ENCODE measurements around the gene TANGO6. TPM values are rescaled to one million over a fixed set of nuclear protein-coding genes. Genes with fewer than 3 reads are reported as not detected.
"Not testable (repeated sequence)": the region's sequence is repeated elsewhere in the genome, so short reads cannot be mapped to it uniquely, and the experiment has no call there.

Gene TANGO6
- total RNA-seq (2014; rRNA removed; shearing (Covaris generic)), result 11.3 and 11.5 TPM in 2 replicates

GRCh38 chr16:68843482-68844210, at the start of gene TANGO6:
TSS of gene TANGO6 (plus strand) at chr16:68843531. CDS start at chr16:68843618, 87 bp downstream.
- peak; percentile 74 for DNase-seq (ENCODE audit: low read depth)

DNA sequence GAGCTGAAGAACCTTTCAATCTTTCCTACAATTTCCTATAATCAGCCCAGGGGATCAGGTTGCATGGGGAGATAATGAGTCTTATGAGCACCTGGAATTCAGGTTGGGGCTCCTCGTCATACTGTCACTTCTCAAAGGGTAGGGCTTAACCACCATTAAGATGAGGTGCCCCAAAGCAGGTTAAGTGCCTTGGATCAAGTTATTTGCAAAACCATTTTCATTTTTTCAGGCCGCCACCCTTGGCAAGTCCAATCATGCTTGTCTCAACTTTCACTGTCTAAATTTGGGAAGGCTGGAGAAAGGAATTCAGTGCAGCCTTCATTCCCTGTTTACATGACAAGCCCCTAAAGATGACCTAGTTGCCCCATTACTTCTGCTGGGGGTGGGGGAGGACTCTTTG, 44.9 kb upstream of the TANGO6 start:
- no peak for DNase-seq (ENCODE audit: low read depth)

GRCh38 chr16:68800257-68800875, 43.0 kb upstream of the TANGO6 start:
- DNase-seq (ENCODE audit: low read depth), result peak; percentile 75

DNA sequence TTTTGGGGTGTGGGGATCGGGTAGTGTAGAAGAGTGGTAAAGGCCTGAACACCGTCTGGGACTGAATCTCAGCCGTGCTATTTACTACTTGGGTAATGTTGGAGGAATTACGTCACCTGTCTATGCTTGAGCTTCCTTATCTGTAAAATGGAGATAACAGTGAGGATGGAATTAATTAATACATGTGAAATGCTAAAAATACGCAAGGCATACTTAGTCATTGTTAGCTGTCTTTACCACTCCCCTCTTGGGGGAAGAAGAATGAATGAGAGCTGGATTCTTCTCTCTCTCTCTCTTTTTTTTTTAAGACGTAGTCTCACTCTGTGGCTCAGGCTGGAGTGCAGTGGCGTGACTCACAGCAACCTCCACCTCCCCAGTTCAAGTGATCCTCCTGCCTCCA, 41.1 kb upstream of the TANGO6 start:
- DNase-seq (ENCODE audit: low read depth), result no peak

- no peak for DNase-seq (ENCODE audit: low read depth)
Measured at GRCh38 chr16:68806422-68806821, 36.9 kb upstream of the TANGO6 start.

GRCh38 chr16:68806981-68807380, 36.4 kb upstream of the TANGO6 start:
- DNase-seq (ENCODE audit: low read depth), result no peak

GRCh38 chr16:68814516-68814915, 28.8 kb upstream of the TANGO6 start:
- no peak for DNase-seq (ENCODE audit: low read depth)

- DNase-seq (ENCODE audit: low read depth), result peak; percentile 70
Measured at GRCh38 chr16:68823401-68824135, 19.8 kb upstream of the TANGO6 start.

DNA sequence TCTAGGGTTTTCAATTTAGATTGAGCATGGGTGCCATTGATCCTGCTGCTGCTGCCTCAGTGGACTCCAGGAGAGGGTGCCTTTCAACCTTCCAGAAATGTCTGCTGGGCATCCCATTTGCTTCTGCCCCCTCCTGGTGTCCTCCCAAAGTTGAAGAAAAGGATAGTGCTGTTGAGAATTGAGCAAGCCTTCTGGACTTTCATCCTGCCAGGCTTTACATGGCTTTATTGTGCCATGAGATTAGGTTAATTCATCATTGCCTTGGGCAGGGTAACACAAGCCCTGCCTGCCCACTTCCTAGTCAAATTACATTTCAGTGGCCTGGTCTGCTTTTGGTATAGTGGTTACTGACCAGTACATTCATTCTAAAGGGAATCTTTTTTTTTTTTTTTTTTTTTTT, 17.9 kb upstream of the TANGO6 start:
- no peak for DNase-seq (ENCODE audit: low read depth)

GRCh38 chr16:68826652-68827051, 16.7 kb upstream of the TANGO6 start:
- no peak for DNase-seq (ENCODE audit: low read depth)

GRCh38 chr16:68833251-68833650, 10.1 kb upstream of the TANGO6 start:
- no peak for DNase-seq (ENCODE audit: low read depth)

DNA sequence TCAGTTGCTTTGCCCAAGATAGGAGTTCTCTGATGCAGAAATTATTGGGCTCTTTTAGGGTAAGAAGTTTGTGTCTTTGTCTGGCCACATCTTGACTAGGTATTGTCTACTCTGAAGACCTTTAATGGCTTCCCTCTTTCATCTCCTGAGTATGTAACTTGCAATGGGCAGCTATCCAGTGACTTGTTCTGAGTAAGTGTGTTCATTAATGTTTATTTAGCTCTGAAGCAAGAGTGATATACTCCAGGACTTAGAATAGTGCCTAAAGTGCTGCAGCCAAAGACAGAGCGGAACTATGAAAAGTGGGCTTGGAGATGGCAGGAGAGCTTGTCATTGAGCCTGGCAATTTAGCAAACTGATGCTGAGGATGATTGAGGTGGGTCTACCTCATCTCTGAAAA, 8.8 kb upstream of the TANGO6 start:
- no peak for DNase-seq (ENCODE audit: low read depth)

DNA sequence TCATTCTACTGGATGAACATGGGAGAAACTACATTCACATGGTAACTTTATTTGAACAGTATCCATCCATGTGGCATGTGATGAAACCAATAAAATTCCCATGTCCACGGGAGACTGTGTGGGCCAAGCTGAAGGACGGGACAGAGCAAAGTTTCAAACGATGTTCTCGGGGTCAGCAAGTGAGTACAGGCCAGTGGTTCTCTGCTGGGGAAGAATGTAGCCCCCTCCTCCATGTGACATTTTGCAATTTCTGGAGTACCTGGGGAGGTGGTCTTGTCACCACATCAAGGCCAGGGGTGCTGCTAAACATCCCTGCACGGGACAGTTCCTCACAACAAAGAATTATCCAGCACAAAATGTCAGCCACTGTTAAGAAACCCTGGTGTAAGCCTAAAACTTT, 7.4 kb upstream of the TANGO6 start:
- DNase-seq (ENCODE audit: low read depth), result no peak

DNA sequence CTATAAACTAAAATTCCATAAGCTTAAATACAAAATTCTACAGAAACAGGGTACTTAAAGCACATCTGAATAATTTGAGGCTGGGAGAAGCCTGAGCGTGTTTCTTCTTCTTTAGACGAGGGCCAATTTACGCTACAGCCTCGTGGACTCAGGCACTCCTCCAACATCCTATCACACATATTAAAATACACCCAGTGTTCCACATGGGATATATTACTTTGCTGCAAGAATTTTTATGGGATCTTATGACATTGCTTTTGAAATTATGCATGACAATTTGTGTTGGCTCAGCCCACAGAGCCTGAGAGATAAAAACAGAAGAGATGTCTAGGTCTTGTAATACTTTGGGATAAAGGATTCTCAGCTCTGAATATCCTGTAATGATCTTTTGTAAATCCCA, 3.5 kb upstream of the TANGO6 start:
- no peak for DNase-seq (ENCODE audit: low read depth)

DNA sequence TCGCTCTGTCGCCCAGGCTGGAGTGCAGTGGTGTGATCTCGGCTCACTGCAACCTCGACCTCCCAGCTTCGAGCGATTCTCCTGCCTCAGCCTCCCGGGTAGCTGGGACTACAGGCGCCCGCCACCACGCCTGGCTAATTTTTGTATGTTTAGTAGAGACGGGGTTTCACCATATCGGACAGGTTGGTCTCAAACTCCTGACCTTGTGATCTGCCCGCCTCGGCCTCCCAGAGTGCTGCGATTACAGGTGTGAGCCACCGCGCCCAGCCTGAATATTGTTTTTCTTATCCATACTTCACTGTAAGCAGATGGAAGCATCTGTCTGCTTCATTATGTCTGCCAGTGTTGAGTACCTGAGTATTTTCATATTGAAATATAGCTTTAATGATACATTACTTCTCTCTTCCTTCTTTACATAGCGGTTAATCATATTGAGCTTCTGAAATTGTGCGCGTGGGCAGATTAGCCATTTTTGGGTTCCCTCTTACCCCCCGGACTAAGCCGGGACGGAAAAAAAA, 308 bp upstream of the TANGO6 start:
- not testable (repeated sequence) for DNase-seq (ENCODE audit: low read depth)

GRCh38 chr16:68844211-68844564, 857 bp downstream of the TANGO6 start:
- no peak for DNase-seq (ENCODE audit: low read depth)

DNA sequence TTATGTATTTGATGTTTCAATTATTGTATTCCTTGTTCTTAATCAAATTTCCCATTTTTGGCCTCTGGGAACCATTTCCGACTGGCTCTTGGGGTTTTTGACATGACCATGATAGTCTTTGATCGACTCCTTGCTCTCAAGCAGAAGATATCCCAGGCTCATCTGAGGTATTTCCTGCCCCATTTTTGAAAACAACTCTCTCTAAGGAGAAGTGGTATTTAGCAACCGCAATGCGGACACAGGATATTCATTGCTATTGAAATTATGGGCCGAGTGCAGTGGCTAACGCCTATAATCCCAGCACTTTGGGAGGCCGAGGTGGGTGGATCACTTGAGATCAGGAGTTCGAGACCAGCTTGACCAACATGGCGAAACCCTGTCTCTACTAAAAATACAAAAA, 5.5 kb downstream of the TANGO6 start:
- DNase-seq (ENCODE audit: low read depth), result no peak

DNA sequence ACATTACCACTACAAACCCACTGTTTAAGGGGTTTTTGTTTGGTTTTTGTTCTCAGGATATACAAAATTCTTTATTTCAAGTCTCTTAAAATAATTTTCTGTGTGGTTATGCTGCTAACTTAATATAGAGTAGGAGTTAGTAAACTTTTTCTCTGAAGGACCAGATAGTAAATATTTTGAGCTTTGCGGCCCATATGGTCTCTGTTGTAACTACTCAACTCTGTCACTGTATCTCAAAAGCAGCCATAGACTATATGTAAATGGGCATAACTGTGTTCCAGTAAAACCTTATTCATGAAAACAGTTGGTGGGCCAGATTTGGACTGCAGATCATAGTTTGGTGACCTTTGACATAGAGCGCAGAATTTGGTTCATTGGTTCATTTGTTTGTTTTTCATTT, 7.2 kb downstream of the TANGO6 start:
- DNase-seq (ENCODE audit: low read depth), result no peak

GRCh38 chr16:68851601-68852000, 8.3 kb downstream of the TANGO6 start:
- no peak for DNase-seq (ENCODE audit: low read depth)

- no peak for DNase-seq (ENCODE audit: low read depth)
Measured at GRCh38 chr16:68857479-68857878, 14.1 kb downstream of the TANGO6 start.

DNA sequence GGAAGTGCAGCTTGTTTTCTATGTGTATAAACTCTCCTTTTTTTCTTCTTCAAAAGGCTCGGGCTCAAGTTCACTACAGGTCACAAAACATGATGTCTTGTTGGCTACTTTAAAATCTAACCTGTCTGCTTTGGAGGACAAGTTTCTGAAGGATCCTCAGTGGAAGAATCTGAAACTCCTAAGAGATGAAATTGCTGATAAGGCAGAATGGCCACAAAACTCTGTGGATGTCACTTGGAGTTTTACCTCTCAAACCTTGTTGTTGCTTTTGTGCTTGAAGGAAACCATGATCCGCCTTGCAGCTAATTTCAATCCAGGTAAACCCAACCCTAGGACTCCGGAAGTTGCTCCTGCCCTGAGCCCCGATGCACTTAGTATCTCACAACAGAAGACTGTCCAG, 16.5 kb downstream of the TANGO6 start:
- no peak for DNase-seq (ENCODE audit: low read depth)

- no peak for DNase-seq (ENCODE audit: low read depth)
Measured at GRCh38 chr16:68860978-68861892, 17.9 kb downstream of the TANGO6 start.

Data from RPMI7951 (cell line).